GM19240 (cell line): ENCODE data around the gene SPATS2L.

Source experiments
- DNase-seq: peaks from one replicate; pipeline ENCODE4 v3.0.0; 2011; ENCODE audit warnings: low spot score; ENCODE audit not compliant: insufficient read length

Gene SPATS2L

GRCh38 chr2:200439981-200440380 is 133.5 kb downstream of the SPATS2L start:
- no peak for DNase-seq

DNA sequence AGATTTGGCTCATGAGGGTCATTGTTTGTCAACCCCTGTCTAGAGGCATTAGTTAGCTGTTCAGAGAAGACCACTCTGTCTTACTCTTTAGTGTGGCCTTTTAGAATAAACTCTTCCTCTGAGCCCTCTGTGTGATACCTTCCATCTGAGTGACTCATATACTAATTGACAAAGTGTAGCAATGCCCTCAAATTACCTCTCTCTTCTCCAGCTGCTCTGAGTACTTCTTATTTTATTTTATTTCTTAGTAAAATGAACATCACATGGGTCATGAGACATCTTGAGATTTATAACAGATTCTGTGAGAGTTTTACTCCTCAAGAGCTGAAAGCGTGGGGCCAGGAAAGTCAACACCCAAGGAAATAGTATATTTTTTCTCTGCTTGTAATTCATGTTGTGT is 136.0 kb downstream of the SPATS2L start:
- DNase-seq = no peak

DNA sequence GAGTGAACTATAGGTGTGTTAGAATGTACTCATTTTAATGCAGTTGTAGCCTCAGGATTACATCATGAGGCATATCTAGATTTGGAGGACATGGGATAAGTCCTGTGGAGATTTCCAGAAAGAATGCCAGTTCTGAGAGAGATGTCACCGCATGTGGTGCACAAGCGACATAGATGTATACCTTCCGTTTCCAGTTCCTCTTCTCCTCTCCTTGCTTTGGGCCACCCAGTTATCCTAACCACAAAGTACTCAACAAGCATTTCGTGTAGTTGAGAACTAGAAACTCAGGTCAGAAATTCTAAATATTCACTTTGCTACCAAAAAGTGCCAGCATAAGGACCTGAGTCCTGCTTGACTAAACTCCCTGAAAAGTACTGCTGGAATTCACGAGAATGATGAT is 136.9 kb downstream of the SPATS2L start:
- DNase-seq = no peak

- DNase-seq = no peak
Measured at GRCh38 chr2:200443916-200444315, 137.4 kb downstream of the SPATS2L start.

GRCh38 chr2:200444530-200444929 is 138.0 kb downstream of the SPATS2L start:
- DNase-seq = no peak

DNA sequence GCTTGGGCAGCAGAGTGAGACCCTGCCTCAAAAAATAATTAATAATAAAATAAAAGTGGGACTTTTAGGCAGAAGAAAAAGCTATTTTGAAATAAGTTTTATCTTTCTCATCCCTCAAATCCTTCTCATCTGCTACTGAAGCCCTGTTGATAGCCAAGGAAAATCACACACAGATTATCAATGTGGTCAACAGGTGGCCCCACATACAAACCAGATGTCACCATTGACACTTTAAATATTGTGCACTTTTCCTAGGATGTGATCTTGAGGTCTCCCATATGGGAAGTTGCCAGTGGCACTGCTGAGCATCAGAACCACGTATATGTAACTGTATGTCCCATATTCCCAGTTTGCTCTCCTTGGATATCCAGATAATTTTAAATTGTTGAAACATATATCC is 138.8 kb downstream of the SPATS2L start:
- DNase-seq = no peak

GRCh38 chr2:200446612-200447011 is 140.1 kb downstream of the SPATS2L start:
- DNase-seq = no peak

GRCh38 chr2:200447139-200447855 is 140.8 kb downstream of the SPATS2L start:
- DNase-seq = no peak

GRCh38 chr2:200448455-200448854 is 142.0 kb downstream of the SPATS2L start:
- DNase-seq = no peak

DNA sequence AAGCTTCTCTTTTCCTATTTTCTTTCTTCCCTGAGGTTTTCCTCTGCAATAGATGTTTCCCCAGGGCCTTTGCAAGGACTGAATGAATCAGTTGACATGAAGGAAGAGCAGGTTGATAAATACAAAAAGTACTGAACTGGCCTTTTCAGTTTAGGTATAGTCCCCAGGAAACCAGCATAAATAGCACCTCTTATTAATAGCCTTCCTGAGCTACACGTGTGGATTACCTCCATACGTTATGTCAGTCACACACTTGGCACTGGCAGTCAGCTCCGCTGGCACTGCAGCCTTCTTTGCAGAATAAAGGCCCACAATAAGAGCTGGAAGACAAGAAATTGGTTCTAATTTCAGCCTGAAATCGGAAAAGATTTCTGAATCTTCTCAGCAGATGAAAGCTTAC is 142.7 kb downstream of the SPATS2L start:
- DNase-seq = no peak

- no peak for DNase-seq
Measured at GRCh38 chr2:200450288-200450687, 143.8 kb downstream of the SPATS2L start.

GRCh38 chr2:200451511-200451910 is 145.0 kb downstream of the SPATS2L start:
- DNase-seq = no peak

GRCh38 chr2:200452377-200452776 is 145.9 kb downstream of the SPATS2L start:
- no peak for DNase-seq

- DNase-seq = no peak
Measured at GRCh38 chr2:200453142-200453852, 146.8 kb downstream of the SPATS2L start.

DNA sequence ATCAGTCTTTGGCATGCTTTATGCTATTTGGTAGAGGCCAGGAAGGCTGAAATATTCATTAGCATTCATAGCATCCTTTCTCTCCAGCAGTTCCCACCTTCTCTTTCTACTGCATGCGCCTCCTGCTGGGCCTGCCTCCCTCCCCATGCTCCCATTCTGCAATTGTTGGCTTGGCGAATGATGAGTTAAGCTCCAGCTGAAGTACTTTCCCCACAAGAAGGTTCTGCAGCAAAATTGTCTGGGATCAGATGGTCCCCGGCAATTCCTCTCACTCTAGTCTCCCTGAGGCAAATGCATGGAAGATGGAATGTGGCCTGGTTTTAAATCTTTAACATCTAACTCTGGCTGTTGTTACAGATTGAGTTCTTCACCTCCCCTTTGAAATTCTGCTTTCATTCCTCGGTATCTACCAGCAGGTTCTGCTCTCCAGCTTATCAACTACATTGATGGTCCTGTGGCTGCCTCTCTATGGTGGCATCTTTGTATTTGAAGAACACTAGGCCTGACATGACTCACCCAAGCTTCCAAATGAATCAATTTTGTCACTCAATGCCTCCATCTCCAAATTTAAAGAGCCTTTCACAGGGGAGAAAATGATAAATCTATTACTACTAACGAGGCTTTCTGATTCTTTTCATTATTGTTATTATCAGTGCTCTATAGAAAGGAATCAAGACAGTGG is 147.5 kb downstream of the SPATS2L start:
- DNase-seq = no peak

DNA sequence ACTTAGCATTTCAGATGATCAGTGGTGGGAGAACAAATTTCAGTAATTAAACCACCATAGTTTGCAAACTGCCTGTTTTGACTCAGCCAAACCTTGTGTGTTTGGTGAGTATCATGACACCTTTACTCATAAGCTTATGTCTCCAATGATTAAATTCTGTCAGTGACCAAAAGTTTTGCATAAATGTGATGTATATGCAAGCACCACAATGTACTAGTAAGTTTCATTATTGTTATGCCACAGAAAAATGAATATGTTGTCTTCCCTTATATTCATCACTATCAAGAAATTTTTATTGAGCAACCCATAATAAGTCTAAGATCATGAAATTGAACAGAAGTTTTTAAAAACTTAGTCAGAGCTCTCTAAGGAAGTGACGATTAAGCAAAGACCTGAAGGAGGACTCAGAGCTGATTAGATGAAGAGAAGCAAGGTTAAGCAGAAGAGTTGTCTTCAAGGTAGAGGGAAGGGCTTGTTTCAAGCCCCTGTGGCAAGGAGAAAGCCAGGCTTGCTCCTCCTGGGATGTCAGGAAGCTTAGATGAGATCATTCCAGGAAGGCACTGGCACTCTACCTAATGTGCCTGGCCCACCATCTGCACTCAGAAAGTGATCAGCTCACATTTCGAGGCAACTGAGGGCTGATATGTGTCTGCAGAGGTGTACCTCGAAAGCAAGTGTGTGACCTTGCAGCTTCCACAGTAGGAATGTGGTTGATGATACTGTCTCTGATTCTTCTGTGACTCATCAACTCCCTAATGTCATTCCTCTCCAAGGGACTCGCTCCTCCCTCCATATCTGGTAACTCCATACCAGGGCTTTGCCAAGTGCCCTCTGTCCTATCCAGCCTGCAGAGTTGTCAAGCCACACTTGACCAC is 148.7 kb downstream of the SPATS2L start:
- DNase-seq = peak; percentile 8

DNA sequence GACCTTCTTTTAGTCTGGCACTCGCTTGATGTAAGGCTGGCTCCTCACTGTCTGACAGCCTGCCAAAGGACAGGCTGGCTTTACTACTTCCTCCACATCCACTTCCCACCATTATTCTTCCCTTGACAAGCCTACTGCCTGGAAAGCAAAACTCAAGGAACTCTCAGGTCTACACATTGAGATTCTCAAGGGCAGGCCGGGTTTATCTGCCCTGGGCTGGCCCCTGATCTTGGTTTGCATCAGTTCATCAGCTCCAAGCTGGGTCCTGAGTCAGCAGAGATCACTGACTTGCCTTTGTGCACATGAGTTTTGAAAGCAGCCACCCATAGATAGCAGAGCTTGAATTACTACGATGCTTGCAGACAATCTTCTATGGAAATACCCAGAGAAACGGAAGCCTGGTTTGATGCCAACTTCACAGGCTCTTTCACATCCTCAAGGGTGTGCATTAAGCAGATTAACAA is 149.5 kb downstream of the SPATS2L start:
- DNase-seq = no peak

GRCh38 chr2:200456567-200456966 is 150.1 kb downstream of the SPATS2L start:
- no peak for DNase-seq

GRCh38 chr2:200459101-200459500 is 152.6 kb downstream of the SPATS2L start:
- DNase-seq = no peak

GRCh38 chr2:200461846-200462710 is 155.6 kb downstream of the SPATS2L start:
- no peak for DNase-seq
